DMS53 treated with DMSO at 0.1 percent for 48 hours (cell line): ENCODE results near the gene AKT2.
A peak's percentile ranks its signal among the peaks of the same experiment; 100 is the strongest.

Source experiments
- DNase-seq: peaks from one replicate; lab custom pipeline; 2025; ENCODE audit not compliant: unreplicated experiment; lab: John Stamatoyannopoulos, UW

The AKT2 gene

GRCh38 chr19:40302224-40303011, 17.3 kb upstream of the AKT2 start:
- no peak for DNase-seq

- DNase-seq, result no peak
Measured at GRCh38 chr19:40300668-40301067, 15.5 kb upstream of the AKT2 start.

- no peak for DNase-seq
Measured at GRCh38 chr19:40298026-40298425, 12.9 kb upstream of the AKT2 start.

GRCh38 chr19:40294560-40294959, 9.4 kb upstream of the AKT2 start:
- no peak for DNase-seq

GRCh38 chr19:40286971-40287421, 1.9 kb upstream of the AKT2 start:
- DNase-seq, result no peak

GRCh38 chr19:40286235-40286970, 1.3 kb upstream of the AKT2 start:
- no peak for DNase-seq

- DNase-seq, result peak; percentile 100
Measured at GRCh38 chr19:40285353-40286234, 449 bp upstream of the AKT2 start.

GRCh38 chr19:40284251-40284500, 969 bp downstream of the AKT2 start:
- no peak for DNase-seq

GRCh38 chr19:40283414-40284250, 1.5 kb downstream of the AKT2 start:
- DNase-seq, result no peak

- DNase-seq, result no peak
Measured at GRCh38 chr19:40282920-40283319, 2.2 kb downstream of the AKT2 start.

GRCh38 chr19:40282209-40282580, 3.0 kb downstream of the AKT2 start:
- DNase-seq, result no peak

- DNase-seq, result no peak
Measured at GRCh38 chr19:40281381-40282208, 3.5 kb downstream of the AKT2 start.

- DNase-seq, result no peak
Measured at GRCh38 chr19:40280608-40281221, 4.4 kb downstream of the AKT2 start.

- no peak for DNase-seq
Measured at GRCh38 chr19:40279761-40280607, 5.2 kb downstream of the AKT2 start.

- no peak for DNase-seq
Measured at GRCh38 chr19:40279120-40279551, 6.0 kb downstream of the AKT2 start.

- no peak for DNase-seq
Measured at GRCh38 chr19:40278361-40279035, 6.6 kb downstream of the AKT2 start.

GRCh38 chr19:40277356-40278059, 7.6 kb downstream of the AKT2 start:
- DNase-seq, result no peak
